C4-2B (cell line): ENCODE measurements around the gene KCNJ1.

Source experiments
- H3K27ac ChIP-seq: fragments of 450-650 bp; 2 replicates; pipeline ENCODE4 v1.5.1; 2017
- ZFX ChIP-seq: fragments of 450-650 bp; IDR thresholded peaks from 2 replicates; pipeline ENCODE4 v1.6.1; 2017
- TF ChIP-seq, protein P1 (sequence below): fragments of 450-650 bp; conservative IDR thresholded peaks from 2 replicates; pipeline ENCODE4 v1.5.1; 2017; ENCODE audit warnings: mild to moderate bottlenecking

Gene KCNJ1

DNA sequence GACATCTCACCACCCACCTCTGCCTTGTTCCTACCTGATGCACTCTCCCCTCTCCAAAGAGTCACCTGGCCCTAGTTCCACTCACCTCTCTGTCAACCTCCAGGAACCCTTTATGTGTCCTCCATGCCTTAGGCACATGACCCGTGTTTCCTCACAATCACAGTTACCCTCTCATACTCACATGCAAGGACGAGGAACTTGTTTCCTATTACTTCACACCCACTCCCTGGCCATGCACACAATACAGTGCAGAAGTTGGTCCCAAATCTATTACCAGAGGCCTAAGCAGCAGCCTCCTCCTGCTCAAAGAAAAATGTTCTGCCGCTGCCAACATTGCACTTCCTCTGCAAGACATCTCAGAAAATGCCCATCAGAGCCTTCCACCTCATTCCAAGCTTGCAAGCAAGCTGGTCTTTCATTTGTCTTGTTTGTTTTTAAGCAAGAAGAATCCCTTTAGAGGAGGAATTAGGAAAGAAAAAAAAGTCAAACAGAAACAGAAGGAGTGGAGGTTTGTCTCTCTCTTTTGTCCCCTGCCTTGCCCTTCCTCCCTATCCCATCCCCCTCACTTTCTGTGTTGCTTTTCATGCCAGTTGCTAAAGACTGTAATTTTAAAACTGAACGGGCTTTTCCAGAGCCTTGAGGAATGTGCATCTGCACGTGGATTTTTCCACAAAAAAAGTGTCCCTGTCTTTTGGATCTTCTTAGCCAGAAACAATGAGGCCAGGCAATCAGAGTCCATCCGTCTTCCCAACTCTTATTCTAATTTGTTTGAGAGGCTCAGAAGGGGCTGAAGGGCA lies 63.4 kb downstream of the KCNJ1 start:
- TF ChIP-seq, protein P1, sequence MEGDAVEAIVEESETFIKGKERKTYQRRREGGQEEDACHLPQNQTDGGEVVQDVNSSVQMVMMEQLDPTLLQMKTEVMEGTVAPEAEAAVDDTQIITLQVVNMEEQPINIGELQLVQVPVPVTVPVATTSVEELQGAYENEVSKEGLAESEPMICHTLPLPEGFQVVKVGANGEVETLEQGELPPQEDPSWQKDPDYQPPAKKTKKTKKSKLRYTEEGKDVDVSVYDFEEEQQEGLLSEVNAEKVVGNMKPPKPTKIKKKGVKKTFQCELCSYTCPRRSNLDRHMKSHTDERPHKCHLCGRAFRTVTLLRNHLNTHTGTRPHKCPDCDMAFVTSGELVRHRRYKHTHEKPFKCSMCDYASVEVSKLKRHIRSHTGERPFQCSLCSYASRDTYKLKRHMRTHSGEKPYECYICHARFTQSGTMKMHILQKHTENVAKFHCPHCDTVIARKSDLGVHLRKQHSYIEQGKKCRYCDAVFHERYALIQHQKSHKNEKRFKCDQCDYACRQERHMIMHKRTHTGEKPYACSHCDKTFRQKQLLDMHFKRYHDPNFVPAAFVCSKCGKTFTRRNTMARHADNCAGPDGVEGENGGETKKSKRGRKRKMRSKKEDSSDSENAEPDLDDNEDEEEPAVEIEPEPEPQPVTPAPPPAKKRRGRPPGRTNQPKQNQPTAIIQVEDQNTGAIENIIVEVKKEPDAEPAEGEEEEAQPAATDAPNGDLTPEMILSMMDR = no peak
- no peak for TF ChIP-seq ZFX
- H3K27ac ChIP-seq = no peak overlapping the region

DNA sequence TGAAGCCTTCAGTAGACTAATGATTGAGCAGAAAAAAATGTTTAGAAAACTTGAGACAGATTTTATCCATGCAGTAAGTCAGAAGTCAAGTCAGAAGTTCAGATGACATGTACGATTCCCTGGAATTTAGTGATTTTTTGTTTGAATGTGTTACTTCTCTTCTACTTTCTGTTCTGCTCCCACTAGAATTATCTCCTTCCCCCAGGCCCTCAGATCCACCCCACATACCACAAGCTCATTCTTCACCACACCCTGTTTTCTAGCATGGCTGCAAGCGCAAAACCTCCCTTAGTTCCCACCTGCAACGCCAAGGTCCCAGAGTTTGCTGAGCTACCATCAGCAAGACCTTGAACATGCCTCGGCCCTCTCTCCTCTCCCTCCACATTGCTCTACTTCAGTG lies 64.1 kb downstream of the KCNJ1 start:
- H3K27ac ChIP-seq = no peak overlapping the region
- TF ChIP-seq, protein P1 = peak; percentile 40
- TF ChIP-seq ZFX = no peak

DNA sequence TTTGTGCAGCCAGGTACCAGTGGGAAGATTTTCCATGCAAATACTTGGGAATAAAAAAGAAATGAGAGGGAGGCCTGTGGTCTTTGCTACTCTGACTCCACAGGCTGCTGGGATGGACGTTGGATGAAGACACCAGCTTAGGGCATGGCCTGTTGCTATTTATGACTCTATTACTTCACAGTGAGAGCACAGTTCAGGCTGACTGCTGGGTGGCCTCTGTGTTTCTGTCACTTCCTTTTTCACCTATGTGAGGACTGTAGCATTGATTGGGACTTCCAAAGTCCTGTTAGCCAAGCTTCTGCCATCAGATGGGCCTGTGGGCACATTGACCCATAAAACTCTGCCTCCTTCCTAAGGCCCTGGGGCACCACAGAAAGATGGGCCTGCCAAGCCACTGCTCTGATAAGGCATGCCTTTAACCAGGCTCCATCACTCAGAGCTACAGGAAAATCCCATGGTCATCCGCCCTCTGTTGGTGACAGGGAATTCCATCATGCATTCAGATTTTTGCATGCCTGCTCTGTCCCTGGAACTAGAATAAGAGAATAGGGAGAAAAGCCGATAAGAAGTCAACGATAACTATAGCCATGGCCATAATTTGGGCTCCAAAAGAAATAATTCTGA lies 64.6 kb downstream of the KCNJ1 start:
- TF ChIP-seq ZFX = no peak
- TF ChIP-seq, protein P1 = peak; percentile 74
- H3K27ac ChIP-seq = no peak overlapping the region

DNA sequence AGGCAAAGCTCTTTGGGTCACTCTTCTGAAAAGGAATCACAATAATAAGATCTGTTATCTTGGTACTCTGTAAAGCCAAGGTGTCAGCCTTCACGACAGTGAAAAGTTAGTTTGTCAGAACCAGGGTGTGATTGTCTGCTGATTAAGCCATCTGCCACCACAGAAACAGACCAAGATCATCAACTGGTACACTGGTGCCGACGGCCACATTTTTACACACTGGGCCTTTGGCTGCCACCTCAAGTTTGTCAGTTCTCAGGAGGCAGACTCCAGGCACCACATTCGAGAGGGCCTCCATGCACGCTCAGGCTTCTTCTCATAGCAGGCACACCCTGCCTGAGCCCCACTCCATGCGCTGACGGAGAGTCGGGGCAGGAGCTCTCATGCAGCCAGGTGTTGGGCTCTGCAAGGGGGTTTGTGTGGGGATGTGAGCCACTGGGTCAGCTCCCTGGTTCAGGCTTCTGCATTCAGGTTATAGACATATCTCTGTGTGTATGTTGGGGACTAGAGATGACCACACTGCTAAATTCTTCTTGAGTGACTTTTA lies 66.2 kb downstream of the KCNJ1 start:
- H3K27ac ChIP-seq = no peak overlapping the region
- TF ChIP-seq, protein P1 = no peak
- no peak for TF ChIP-seq ZFX

DNA sequence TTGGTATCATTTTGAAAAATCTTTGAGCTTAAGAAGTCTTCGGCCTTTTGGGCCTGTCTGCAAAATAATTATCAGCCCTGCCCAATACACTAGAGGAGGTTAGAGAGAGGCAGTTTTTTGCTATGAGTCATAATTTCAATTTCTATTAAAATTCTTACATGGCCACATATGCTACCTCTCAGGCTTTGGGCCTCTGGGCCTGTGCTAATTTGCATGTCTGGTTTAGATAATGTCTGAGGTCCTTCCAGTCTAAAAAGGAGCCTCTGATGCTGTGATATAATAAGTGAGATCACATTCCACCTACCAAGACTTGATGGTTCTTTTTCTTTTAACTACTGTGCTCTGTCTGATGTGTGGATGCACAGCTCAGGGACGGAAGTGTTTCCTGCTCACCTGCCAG lies 70.8 kb downstream of the KCNJ1 start:
- TF ChIP-seq ZFX = no peak
- TF ChIP-seq, protein P1 = no peak
- H3K27ac ChIP-seq = no peak overlapping the region

DNA sequence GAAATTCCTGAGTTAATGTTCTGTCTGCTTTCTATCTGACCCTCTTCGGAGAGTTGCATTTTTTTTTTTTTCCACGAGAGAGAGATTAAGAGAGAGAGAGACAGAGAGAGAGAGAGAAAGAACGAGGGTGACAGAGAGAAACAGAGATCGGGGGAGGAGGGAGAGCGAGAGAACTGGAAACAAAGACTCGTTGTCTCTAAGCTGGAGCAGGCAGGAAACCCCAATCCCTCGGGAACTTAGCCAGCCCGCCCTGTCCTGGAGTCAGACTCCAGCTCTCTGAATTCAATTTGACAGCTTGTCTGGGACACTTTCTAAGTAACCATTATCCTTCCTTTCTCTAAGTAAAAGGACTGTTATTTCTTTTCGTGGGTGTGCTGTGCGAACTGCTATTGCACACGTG lies 76.9 kb downstream of the KCNJ1 start:
- H3K27ac ChIP-seq = no peak overlapping the region
- TF ChIP-seq, protein P1 = no peak
- no peak for TF ChIP-seq ZFX

DNA sequence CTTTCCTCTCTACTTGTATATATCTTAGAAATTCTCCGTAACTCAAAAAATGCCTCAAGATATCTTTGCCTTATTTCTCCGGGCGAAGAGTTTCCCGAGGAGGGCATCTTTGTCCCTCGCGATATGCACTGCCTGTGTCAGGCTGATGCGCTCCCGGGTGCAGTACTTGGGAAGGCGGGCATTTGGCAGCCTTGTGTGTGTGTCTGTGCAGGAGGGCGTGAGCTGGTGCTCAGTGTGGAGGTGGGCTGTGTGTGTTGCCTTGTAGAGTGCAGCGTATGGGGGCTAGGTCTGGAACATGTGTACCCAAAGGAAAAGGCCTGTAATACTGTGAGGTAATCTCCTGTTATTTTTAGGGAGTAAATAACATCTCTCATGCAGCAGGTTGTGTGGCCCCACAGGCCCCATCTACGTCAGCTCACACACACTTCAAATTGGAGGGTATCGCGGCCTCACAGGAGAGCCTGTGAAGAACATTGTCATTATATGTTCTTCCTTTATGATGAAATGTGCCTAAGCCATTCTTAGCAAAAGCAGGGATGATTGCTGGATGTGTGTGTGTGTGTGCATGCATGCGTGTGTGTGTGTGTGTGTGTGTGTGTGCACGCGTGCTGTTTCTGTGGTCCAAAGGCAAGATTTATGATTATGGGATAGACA lies 77.5 kb downstream of the KCNJ1 start:
- no peak overlapping the region for H3K27ac ChIP-seq
- TF ChIP-seq, protein P1 = no peak
- no peak for TF ChIP-seq ZFX
